WTC11 (cell line): ENCODE results near the gene RMND5A. TPM values are rescaled to one million over a fixed set of nuclear protein-coding genes. Genes with fewer than 3 reads are reported as not detected.

Experiments
- ATAC-seq: fragments of 200-7000 bp; cut with Tn5 transposase; 2 replicates; pipeline ENCODE4 v1.10.0; 2021; ENCODE audit warnings: mild to moderate bottlenecking, moderate library complexity
- CTCF ChIA-PET: fragments of 300-600 bp; sonication (Branson Sonifier 250); formaldehyde crosslinking; loops from one replicate; lab custom pipeline; 2021; ENCODE audit warnings: antibody characterized with exemption; lab: Charles Lee
- POLR2A ChIA-PET: fragments of 350-600 bp; sonication (Branson Sonifier 250); formaldehyde crosslinking; loops from one replicate; lab custom pipeline; 2021; ENCODE audit warnings: antibody characterized with exemption; lab: Charles Lee
- DNase-seq: peaks from one replicate; pipeline ENCODE4 v3.0.0; 2021; ENCODE audit warnings: low spot score
- H3K27ac Mint-ChIP-seq: 2 replicates; pipeline ENCODE4 v1.8.0; 2021; ENCODE audit warnings: mixed read lengths
- H3K27me3 Mint-ChIP-seq: 2 replicates; pipeline ENCODE4 v1.8.0; 2021; ENCODE audit warnings: low read depth, mild to moderate bottlenecking, moderate library complexity, mixed read lengths
- H3K36me3 Mint-ChIP-seq: 2 replicates; pipeline ENCODE4 v1.8.0; 2021; ENCODE audit warnings: mixed read lengths
- H3K4me1 Mint-ChIP-seq: 2 replicates; pipeline ENCODE4 v1.8.0; 2022; ENCODE audit warnings: mixed read lengths
- H3K4me3 Mint-ChIP-seq: 2 replicates; pipeline ENCODE4 v1.8.0; 2021; ENCODE audit warnings: mild to moderate bottlenecking, moderate library complexity, mixed read lengths
- H3K9me3 Mint-ChIP-seq: 2 replicates; pipeline ENCODE4 v1.8.0; 2021; ENCODE audit warnings: mixed read lengths
- ATF6 ChIP-seq: sonication (generic); formaldehyde crosslinking; IDR thresholded peaks from 2 replicates; pipeline ENCODE4 v1.8.1; 2023; ENCODE audit warnings: mild to moderate bottlenecking, missing genetic modification reagents
- E2F4 ChIP-seq: sonication (generic); formaldehyde crosslinking; IDR thresholded peaks from 2 replicates; pipeline ENCODE4 v1.8.1; 2022; ENCODE audit warnings: low read depth, mild to moderate bottlenecking, moderate library complexity, missing genetic modification reagents, borderline replicate concordance
- ETV6 ChIP-seq: sonication (generic); formaldehyde crosslinking; IDR thresholded peaks from 2 replicates; pipeline ENCODE4 v1.8.1; 2022; ENCODE audit warnings: mild to moderate bottlenecking, missing genetic modification reagents
- FOXJ3 ChIP-seq: sonication (generic); formaldehyde crosslinking; IDR thresholded peaks from 2 replicates; pipeline ENCODE4 v1.9.0; 2021; ENCODE audit warnings: missing genetic modification reagents, mild to moderate bottlenecking, borderline replicate concordance
- FOXP4 ChIP-seq: sonication (generic); formaldehyde crosslinking; IDR thresholded peaks from 2 replicates; pipeline ENCODE4 v1.8.0; 2022; ENCODE audit warnings: mild to moderate bottlenecking, missing genetic modification reagents
- HMGA2 ChIP-seq: fragments of 250-450 bp; sonication (Bioruptor Pico); IDR thresholded peaks from 2 replicates; pipeline ENCODE4 v1.4.0; 2021; ENCODE audit warnings: mild to moderate bottlenecking, moderate library complexity
- JUN ChIP-seq: sonication (generic); formaldehyde crosslinking; IDR thresholded peaks from 2 replicates; pipeline ENCODE4 v1.8.0; 2023; ENCODE audit warnings: mild to moderate bottlenecking, missing genetic modification reagents
- KAT7 ChIP-seq: sonication (generic); formaldehyde crosslinking; IDR thresholded peaks from 2 replicates; pipeline ENCODE4 v1.8.1; 2023; ENCODE audit warnings: missing genetic modification reagents, mild to moderate bottlenecking, borderline replicate concordance
- NR1H2 ChIP-seq: sonication (generic); formaldehyde crosslinking; IDR thresholded peaks from 2 replicates; pipeline ENCODE4 v1.9.0; 2021; ENCODE audit warnings: mild to moderate bottlenecking, moderate library complexity, missing genetic modification reagents
- NR3C1 ChIP-seq: sonication (generic); formaldehyde crosslinking; conservative IDR thresholded peaks from 2 replicates; pipeline ENCODE4 v1.8.1; 2023; ENCODE audit warnings: low read depth, mild to moderate bottlenecking, missing genetic modification reagents
- PRRX2 ChIP-seq: fragments of 250-450 bp; sonication (Bioruptor Pico); IDR thresholded peaks from 2 replicates; pipeline ENCODE4 v1.8.0; 2021; ENCODE audit warnings: mild to moderate bottlenecking
- SMAD3 ChIP-seq: sonication (generic); formaldehyde crosslinking; IDR thresholded peaks from 2 replicates; pipeline ENCODE4 v1.8.0; 2022; ENCODE audit warnings: missing genetic modification reagents, mild to moderate bottlenecking, borderline replicate concordance
- SMAD4 ChIP-seq: sonication (generic); formaldehyde crosslinking; IDR thresholded peaks from 2 replicates; pipeline ENCODE4 v1.8.0; 2022; ENCODE audit warnings: mild to moderate bottlenecking, missing genetic modification reagents
- TCF7 ChIP-seq: sonication (generic); formaldehyde crosslinking; IDR thresholded peaks from 2 replicates; pipeline ENCODE4 v1.8.0; 2022; ENCODE audit warnings: mild to moderate bottlenecking, low read depth, missing genetic modification reagents, moderate library complexity
- ZNF219 ChIP-seq: sonication (generic); formaldehyde crosslinking; IDR thresholded peaks from 2 replicates; pipeline ENCODE4 v1.8.0; 2023; ENCODE audit warnings: missing genetic modification reagents, mild to moderate bottlenecking, borderline replicate concordance
- ZSCAN18 ChIP-seq: fragments of 250-450 bp; sonication (Bioruptor Pico); IDR thresholded peaks from 2 replicates; pipeline ENCODE4 v2.1.2; 2022; ENCODE audit warnings: mild to moderate bottlenecking, moderate library complexity
- total RNA-seq: library from RNA; stranded (reverse); gene quantifications from 3 replicates; pipeline ENCODE4 v1.2.3, GENCODE V29; 2021

Gene RMND5A
- total RNA-seq, 1 experiment from 2014 or later = 55.4 TPM

GRCh38 chr2:86775338-86775737, 55.2 kb downstream of the RMND5A start (continued):
- TF ChIP-seq ZSCAN18 (CRISPR knock-in tag) (no peak), E2F4 (CRISPR knock-in tag) (no peak), SMAD4 (no peak)

- Mint-ChIP-seq H3K27me3 (no peaks in the 10 kb centered on the region), H3K27ac (no peak overlapping the region)
Measured at GRCh38 chr2:86776532-86776931, 56.4 kb downstream of the RMND5A start.

More at GRCh38 chr2:86776532-86776931, 56.4 kb downstream of the RMND5A start:
- Mint-ChIP-seq H3K36me3 (peaks cover 32% of the 10 kb centered on the region), H3K4me1 (0 out of 2 replicates have a peak, but pooled peaks cover 7% of the 10 kb centered on the region), H3K9me3 (no peaks in the 10 kb centered on the region), H3K4me3 (no peak overlapping the region)
- TF ChIP-seq ETV6 (no peak), KAT7 (CRISPR knock-in tag) (no peak), TCF7 (CRISPR knock-in tag) (no peak), FOXJ3 (CRISPR knock-in tag) (no peak), FOXP4 (no peak), SMAD3 (CRISPR knock-in tag) (no peak), JUN (CRISPR knock-in tag) (no peak), ATF6 (CRISPR knock-in tag) (no peak), NR3C1 (CRISPR knock-in tag) (no peak), HMGA2 (CRISPR knock-in tag) (no peak), PRRX2 (CRISPR knock-in tag) (no peak), ZSCAN18 (CRISPR knock-in tag) (no peak), NR1H2 (CRISPR knock-in tag) (no peak), ZNF219 (CRISPR knock-in tag) (no peak)
- ChIA-PET CTCF (no interaction called here), POLR2A (interaction anchor here (1.1 kb wide), 1 partner anchor 10 kb away, joined by 3 read pairs; no protein-coding TSS in a partner anchor)
- no peak for ATAC-seq
- DNase-seq = no peak
